CD14-positive monocyte (primary cell): ENCODE measurements around the gene CRYBG1. TPM values are rescaled to one million over a fixed set of nuclear protein-coding genes. Genes with fewer than 3 reads are reported as not detected.

Experiments used
- DNase-seq, 3 donors: peaks; one replicate each; pipeline ENCODE4 v3.0.0-alpha.2; 2011 to 2022
- H2AFZ ChIP-seq: 2 replicates; pipeline ENCODE4 v1.6.0; 2012; ENCODE audit warnings: mild to moderate bottlenecking, low read depth, low read length, inconsistent platforms; ENCODE audit not compliant: insufficient read depth, poor library complexity, severe bottlenecking
- H3K27ac ChIP-seq, 2 donors: 1 replicate in 1 of 2; 2 replicates in 1 of 2; pipeline ENCODE4 v1.5.1; 2012 to 2013; ENCODE audit warnings: low read length in 2 of 2, control low read depth in 1 of 2, inconsistent platforms in 1 of 2, low read depth in 1 of 2, mild to moderate bottlenecking in 1 of 2
- H3K27me3 ChIP-seq, 2 donors: one replicate each; pipeline versions ENCODE4 v1.6.0 to v1.6.1; 2011 to 2013; ENCODE audit warnings: low read length in 2 of 2; ENCODE audit not compliant: control insufficient read depth in 2 of 2, insufficient read depth in 2 of 2
- H3K36me3 ChIP-seq, 2 donors: replicated peaks in 1 of 2; 1 replicate in 1 of 2; 2 replicates in 1 of 2; pipeline versions ENCODE4 v1.5.1 to v1.6.1; 2012 to 2013; ENCODE audit warnings: low read length in 2 of 2, control low read depth in 1 of 2, inconsistent platforms in 1 of 2, mild to moderate bottlenecking in 1 of 2; ENCODE audit not compliant: insufficient read depth in 2 of 2, control insufficient read depth in 1 of 2
- H3K4me1 ChIP-seq, 2 donors: 1 replicate in 1 of 2; 2 replicates in 1 of 2; pipeline versions ENCODE4 v1.5.1 to v1.6.1; 2012 to 2013; ENCODE audit warnings: low read length in 2 of 2, control low read depth in 1 of 2, inconsistent platforms in 1 of 2, mild to moderate bottlenecking in 1 of 2, moderate library complexity in 1 of 2; ENCODE audit not compliant: insufficient read depth in 2 of 2, control insufficient read depth in 1 of 2
- H3K4me2 ChIP-seq: replicated peaks from 2 replicates; pipeline ENCODE3; 2012; ENCODE audit warnings: low read length, moderate library complexity, mild to moderate bottlenecking; ENCODE audit not compliant: poor library complexity, severe bottlenecking; ENCODE audit errors: extremely low read depth
- H3K4me3 ChIP-seq, 3 experiments: fragments of 200-600 bp in 1 of 3; sonication (generic) in 1 of 3; replicated peaks in 1 of 3; 1 replicate in 2 of 3; 2 replicates in 1 of 3; pipeline ENCODE4 v1.5.1; 2011 to 2013; ENCODE audit warnings: low read length in 3 of 3, mild to moderate bottlenecking in 3 of 3, control low read depth in 2 of 3, low read depth in 2 of 3, inconsistent platforms in 1 of 3, moderate library complexity in 1 of 3
- H3K79me2 ChIP-seq: 2 replicates; pipeline ENCODE4 v1.6.0; 2012; ENCODE audit warnings: mild to moderate bottlenecking, control low read depth, inconsistent platforms, low read length, moderate library complexity; ENCODE audit not compliant: insufficient read depth
- H3K9ac ChIP-seq: 2 replicates; pipeline ENCODE4 v1.6.0; 2017; ENCODE audit warnings: low read length, mild to moderate bottlenecking; ENCODE audit not compliant: insufficient read depth, poor library complexity, severe bottlenecking
- H3K9me3 ChIP-seq, 2 donors: replicated peaks in 1 of 2; 1 replicate in 1 of 2; 2 replicates in 1 of 2; pipeline versions ENCODE4 v1.5.1 to v1.6.1; 2012 to 2013; ENCODE audit warnings: low read length in 2 of 2, control low read depth in 1 of 2; ENCODE audit not compliant: control insufficient read depth in 1 of 2, insufficient read depth in 1 of 2
- H4K20me1 ChIP-seq: 2 replicates; pipeline ENCODE4 v1.6.0; 2012; ENCODE audit warnings: mild to moderate bottlenecking, low read length, control low read depth, moderate library complexity; ENCODE audit not compliant: insufficient read depth
- H3K27ac Mint-ChIP-seq, 7 donors: one replicate each; pipeline ENCODE4 v1.8.0; 2020; ENCODE audit warnings: mild to moderate bottlenecking in 7 of 7, mixed read lengths in 7 of 7, moderate library complexity in 6 of 7, inconsistent platforms in 2 of 7
- H3K27me3 Mint-ChIP-seq, 3 donors: one replicate each; pipeline ENCODE4 v1.8.0; 2021 to 2022; ENCODE audit warnings: low read depth in 3 of 3, mild to moderate bottlenecking in 3 of 3, mixed read lengths in 3 of 3, moderate library complexity in 3 of 3, inconsistent platforms in 1 of 3
- H3K36me3 Mint-ChIP-seq, 2 donors: one replicate each; pipeline ENCODE4 v1.8.0; 2020; ENCODE audit warnings: mixed read lengths in 2 of 2, inconsistent platforms in 1 of 2, mild to moderate bottlenecking in 1 of 2
- H3K4me1 Mint-ChIP-seq: one replicate; pipeline ENCODE4 v1.8.0; 2020; ENCODE audit warnings: mild to moderate bottlenecking, mixed read lengths
- H3K4me3 Mint-ChIP-seq, 2 donors: one replicate each; pipeline ENCODE4 v1.8.0; 2020; ENCODE audit warnings: mild to moderate bottlenecking in 2 of 2, mixed read lengths in 2 of 2, moderate library complexity in 1 of 2
- H3K9me3 Mint-ChIP-seq, 7 donors: one replicate each; pipeline ENCODE4 v1.8.0; 2020 to 2022; ENCODE audit warnings: mixed read lengths in 7 of 7, mild to moderate bottlenecking in 6 of 7, moderate library complexity in 6 of 7, inconsistent platforms in 2 of 7
- CTCF ChIP-seq: fragments of 200-600 bp; IDR thresholded peaks from one replicate; pipeline ENCODE4 v1.8.0; 2022; ENCODE audit warnings: antibody characterized with exemption, mild to moderate bottlenecking
- WGBS: methylation state at CpG from one replicate; pipeline ENCODE4 v1.1.5; 2013; ENCODE audit warnings: missing lambda C conversion rate; ENCODE audit not compliant: insufficient coverage; 5-methylcytosine and 5-hydroxymethylcytosine counted together
- intact Hi-C, 2 donors: fragments of 100-400 bp; cut with micrococcal nuclease; formaldehyde crosslinking; loops; one replicate each; pipeline versions ENCODE4 v1.15.0 to v1.15.1; 2023
- polyA plus RNA-seq, 3 donors: library from polyadenylated mRNA; depleted of rRNA in 1 of 3; unstranded in 2 of 3; stranded (reverse) in 1 of 3; fragments of 300-500 nt in 2 of 3; fragments of >200 nt in 1 of 3; fragmentation: Illumina TruSeq in 2 of 3; gene quantifications; 1 replicate in 2 of 3; 2 replicates in 1 of 3; pipeline ENCODE4 v1.2.3, GENCODE V29; 2012 to 2021

CRYBG1 gene
- polyA plus RNA-seq, 3 donors: 7.9 to 11.9 (median 11.1) TPM

GRCh38 chr6:106444777-106445507, 84.4 kb downstream of the CRYBG1 start:
- Histone ChIP-seq H3K9me3 (no peaks in the 10 kb centered on the region), H3K4me3 (no peak overlapping the region), H3K27ac (no peak overlapping the region), H4K20me1 (no peaks in the 10 kb centered on the region), H3K4me1 (peaks cover 25 to 26% of the 10 kb centered on the region in 2 donors), H3K9ac (no peak overlapping the region), H3K36me3 (no peaks in the 10 kb centered on the region), H3K4me2 (no peak overlapping the region), H3K27me3 (peaks cover 7 to 9% of the 10 kb centered on the region in 2 donors), H3K79me2 (peaks cover 7% of the 10 kb centered on the region), H2AFZ (no peak overlapping the region)
- DNase-seq: peak; percentile 66 to 81 (median 77)
- TF ChIP-seq CTCF: peak; percentile 82
- H3K4me1 Mint-ChIP-seq: peaks cover 26% of the 10 kb centered on the region
- peaks cover 12 to 23% (median 15%) of the 10 kb centered on the region in 3 donors for H3K27me3 Mint-ChIP-seq
- H3K27ac Mint-ChIP-seq: peak overlapping the region in 1 of 7 donors; percentile 18
- no CpG with 5 or more reads among the region's 4 CpGs for WGBS
- intact Hi-C loops: loop anchor here (2.0 to 10.0 kb wide), 9 partner anchors 62 to 1010 kb away; partner anchors contain the start of genes ATG5 (in 2 of the 2), BEND3 (in 1 of the 2), PDSS2 (in 1 of the 2) and QRSL1 (in 1 of the 2)
- H3K36me3 Mint-ChIP-seq: no peaks in the 10 kb centered on the region
- no peak overlapping the region for H3K4me3 Mint-ChIP-seq
- H3K9me3 Mint-ChIP-seq: peaks cover 0 to 1% (median 0%) of the 10 kb centered on the region in 7 donors

GRCh38 chr6:106445508-106445878, 85.0 kb downstream of the CRYBG1 start:
- no peak overlapping the region for H3K27ac Mint-ChIP-seq
- Histone ChIP-seq H3K27ac (no peak overlapping the region), H3K36me3 (no peaks in the 10 kb centered on the region), H3K27me3 (peaks cover 4 to 9% of the 10 kb centered on the region in 2 donors), H2AFZ (no peak overlapping the region), H3K4me3 (no peak overlapping the region), H3K9me3 (no peaks in the 10 kb centered on the region), H3K4me1 (peaks cover 31% of the 10 kb centered on the region in 2 donors), H4K20me1 (no peaks in the 10 kb centered on the region), H3K9ac (no peak overlapping the region), H3K79me2 (peaks cover 7% of the 10 kb centered on the region), H3K4me2 (no peak overlapping the region)
- DNase-seq: no peak
- H3K9me3 Mint-ChIP-seq: peaks cover 0 to 1% (median 0%) of the 10 kb centered on the region in 7 donors
- intact Hi-C loops: loop anchor here (2.0 to 10.0 kb wide), 9 partner anchors 62 to 1009 kb away; partner anchors contain the start of genes ATG5 (in 2 of the 2), BEND3 (in 1 of the 2), PDSS2 (in 1 of the 2) and QRSL1 (in 1 of the 2)
- no peak overlapping the region for H3K4me3 Mint-ChIP-seq
- H3K4me1 Mint-ChIP-seq: peaks cover 32% of the 10 kb centered on the region
- TF ChIP-seq CTCF: no peak
- H3K27me3 Mint-ChIP-seq: peaks cover 8 to 19% (median 9%) of the 10 kb centered on the region in 3 donors
- no peaks in the 10 kb centered on the region for H3K36me3 Mint-ChIP-seq
